ENCODE measurements around the gene C9orf152. TPM values are rescaled to one million over a fixed set of nuclear protein-coding genes. Genes with fewer than 3 reads are reported as not detected.

Gene C9orf152
- total RNA-seq, 2 experiments from 2014 or later, result not detected

- ChIA-PET CTCF (interaction anchor here (0.6 to 1.1 kb wide), 2 partner anchors 12 to 1700 kb away, joined by 3 read pairs; no protein-coding TSS in a partner anchor), POLR2A (interaction anchor here (0.6 kb wide), 1 partner anchor 543 kb away, joined by 3 read pairs; no protein-coding TSS in a partner anchor)
- Mint-ChIP-seq H3K27ac (no peak overlapping the region), H3K4me1 (peaks cover 8% of the 10 kb centered on the region), H3K27me3 (peaks cover 3% of the 10 kb centered on the region), H3K36me3 (ENCODE audit: low read depth) (no peaks in the 10 kb centered on the region), H3K4me3 (no peak overlapping the region), H3K9me3 (no peaks in the 10 kb centered on the region)
- no peak for DNase-seq
Measured at GRCh38 chr9:110186254-110186653, 21.7 kb downstream of the C9orf152 start.

DNA sequence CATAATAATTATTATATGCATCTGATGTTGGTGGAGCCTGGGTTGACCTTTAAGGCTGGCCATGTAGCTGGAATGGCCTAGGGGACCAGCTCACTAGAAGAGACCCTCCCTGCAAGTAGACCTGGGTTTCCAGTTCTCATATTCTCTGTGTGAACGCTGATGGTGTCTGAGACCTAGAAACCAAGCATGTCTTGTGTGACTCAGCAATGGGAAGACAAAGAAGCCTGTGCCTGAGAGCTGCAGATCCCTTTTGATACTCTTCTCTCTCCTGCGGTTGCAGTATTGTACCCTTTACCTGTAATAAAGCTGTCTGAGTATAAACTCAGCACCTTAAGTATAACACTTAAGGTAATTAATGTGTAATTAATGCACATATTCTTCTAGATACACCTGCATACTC, 22.2 kb downstream of the C9orf152 start:
- Mint-ChIP-seq H3K4me1 (peaks cover 11% of the 10 kb centered on the region), H3K27me3 (peaks cover 3% of the 10 kb centered on the region), H3K27ac (no peak overlapping the region), H3K4me3 (no peak overlapping the region), H3K36me3 (ENCODE audit: low read depth) (peaks cover 3% of the 10 kb centered on the region), H3K9me3 (peaks cover 4% of the 10 kb centered on the region)
- no peak for DNase-seq
- ChIA-PET CTCF (interaction anchor here (1.1 kb wide), 1 partner anchor 12 kb away, joined by 3 read pairs; no protein-coding TSS in a partner anchor), POLR2A (interaction anchor here (0.6 kb wide), 1 partner anchor 542 kb away, joined by 3 read pairs; no protein-coding TSS in a partner anchor)

DNA sequence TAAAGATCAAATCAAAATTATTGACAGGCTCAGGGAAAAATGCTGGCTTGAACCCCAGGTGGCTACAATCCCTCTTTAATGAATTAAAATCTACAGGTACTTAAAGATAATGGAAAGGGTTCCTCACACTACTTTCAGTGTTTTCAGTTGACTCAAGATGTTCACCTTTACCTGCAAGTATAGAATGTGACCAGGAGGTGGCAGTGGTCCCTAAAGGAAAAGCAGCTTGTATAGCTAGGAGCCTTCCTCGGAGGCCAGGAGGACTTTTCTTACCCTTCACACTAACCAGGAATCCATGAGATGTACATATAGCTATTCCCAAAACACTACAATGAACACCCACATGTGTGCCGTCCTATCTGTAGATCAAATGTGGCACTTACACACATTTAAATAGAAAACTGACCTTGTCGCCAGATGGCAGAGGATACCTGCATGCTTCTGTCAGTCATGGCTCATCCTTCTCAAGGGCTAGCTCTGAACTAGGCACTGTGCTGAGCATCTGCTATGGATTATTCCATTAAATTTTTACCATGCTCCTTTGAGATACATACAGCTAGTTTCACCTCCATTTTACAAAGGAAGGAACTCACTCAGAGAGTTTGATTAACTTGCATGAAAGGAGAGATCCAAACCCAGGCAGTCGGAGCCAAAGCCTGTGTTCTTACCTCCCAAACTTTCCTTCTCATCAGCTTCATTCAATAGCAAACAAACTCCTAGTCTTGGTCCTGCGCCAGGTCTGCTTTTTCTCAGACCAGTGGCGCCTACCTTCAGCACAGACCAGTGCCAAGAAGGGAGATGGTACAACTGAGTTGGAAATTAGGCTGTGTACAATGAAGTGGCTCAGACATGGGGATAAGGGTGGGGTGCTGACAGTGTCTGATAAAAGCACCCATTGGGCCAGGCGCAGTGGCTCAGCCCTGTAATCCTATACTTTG, 24.5 kb downstream of the C9orf152 start:
- DNase-seq, result peak; percentile 75
- H3K27me3 Mint-ChIP-seq, result peaks cover 3% of the 10 kb centered on the region
- H3K4me1 Mint-ChIP-seq, result peaks cover 9% of the 10 kb centered on the region
- H3K36me3 Mint-ChIP-seq (ENCODE audit: low read depth), result peaks cover 6% of the 10 kb centered on the region
- H3K4me3 Mint-ChIP-seq, result no peak overlapping the region
- no peak overlapping the region for H3K27ac Mint-ChIP-seq
- ChIA-PET CTCF (interaction anchor here (0.7 to 2.1 kb wide), 6 partner anchors 11 to 74 kb away, joined by 3 to 8 read pairs (median 4); no protein-coding TSS in a partner anchor), POLR2A (no interaction called here)
- H3K9me3 Mint-ChIP-seq, result peaks cover 13% of the 10 kb centered on the region

DNA sequence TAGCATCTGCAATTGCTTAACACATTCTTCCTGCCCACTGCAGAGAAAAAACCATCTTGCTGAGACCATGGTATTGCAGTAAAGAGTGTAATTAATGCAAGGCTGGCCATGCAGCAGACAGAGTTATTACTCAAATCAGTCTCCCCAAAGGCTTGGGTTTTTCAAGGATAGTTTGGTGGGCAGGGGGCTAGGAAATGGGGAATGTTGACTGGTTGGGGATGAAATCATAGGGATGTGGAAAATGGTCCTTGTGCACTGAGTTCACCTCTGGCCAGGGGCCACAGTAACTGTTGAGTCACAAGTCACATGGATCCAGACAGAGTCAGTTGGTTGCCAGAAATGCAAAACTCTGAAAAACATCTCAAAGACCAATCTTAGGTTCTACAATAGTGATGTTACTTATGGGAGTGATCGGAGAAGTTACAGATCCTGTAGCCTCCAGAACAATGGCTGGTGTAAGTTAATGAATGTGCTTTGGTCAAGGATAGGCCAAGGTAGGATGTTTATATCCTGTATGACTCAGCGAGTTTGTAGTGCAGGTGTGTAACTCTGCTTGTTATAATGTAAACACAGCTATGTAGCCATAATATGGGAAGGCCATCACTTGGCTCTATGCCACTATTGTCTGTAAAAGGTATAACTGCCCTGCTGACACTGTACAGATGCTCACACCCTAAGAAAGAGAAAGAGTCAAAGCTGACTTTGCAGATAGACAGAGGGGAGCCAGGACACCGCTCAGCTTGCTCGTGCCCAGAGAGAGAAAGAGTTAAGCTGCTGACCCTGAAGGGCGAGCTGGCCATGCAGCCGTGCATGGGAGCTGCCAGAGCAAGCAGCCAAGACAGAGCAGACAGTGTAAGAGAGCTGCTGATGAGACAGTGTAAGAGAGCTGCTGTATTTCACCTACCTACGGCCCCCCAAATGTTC, 27.2 kb downstream of the C9orf152 start:
- POLR2A ChIA-PET, result no interaction called here
- CTCF ChIA-PET, result interaction anchor here (0.7 to 1.7 kb wide), 2 partner anchors 23 to 34 kb away, joined by 3 to 7 read pairs; no protein-coding TSS in a partner anchor
- H3K4me1 Mint-ChIP-seq, result peaks cover 9% of the 10 kb centered on the region

GRCh38 chr9:110179734-110180133, 28.2 kb downstream of the C9orf152 start:
- Mint-ChIP-seq H3K9me3 (peaks cover 13% of the 10 kb centered on the region), H3K4me1 (peaks cover 9% of the 10 kb centered on the region), H3K36me3 (ENCODE audit: low read depth) (peaks cover 6% of the 10 kb centered on the region), H3K4me3 (no peak overlapping the region), H3K27me3 (no peaks in the 10 kb centered on the region), H3K27ac (no peak overlapping the region)
- DNase-seq, result no peak
- CTCF ChIA-PET, result interaction anchor here (1.7 kb wide), 1 partner anchor 22 kb away, joined by 7 read pairs; no protein-coding TSS in a partner anchor
- POLR2A ChIA-PET, result no interaction called here

More for the DNA sequence above, 27.2 kb downstream of the C9orf152 start:
- Mint-ChIP-seq H3K4me3 (no peak overlapping the region), H3K36me3 (ENCODE audit: low read depth) (peaks cover 6% of the 10 kb centered on the region), H3K9me3 (peaks cover 13% of the 10 kb centered on the region), H3K27ac (no peak overlapping the region), H3K27me3 (no peaks in the 10 kb centered on the region)
- no peak for DNase-seq

GRCh38 chr9:110178281-110178680, 29.7 kb downstream of the C9orf152 start:
- H3K27me3 Mint-ChIP-seq, result no peaks in the 10 kb centered on the region
- no peak for DNase-seq
- no peak overlapping the region for H3K4me3 Mint-ChIP-seq
- peaks cover 13% of the 10 kb centered on the region for H3K9me3 Mint-ChIP-seq
- CTCF ChIA-PET, result no interaction called here
- POLR2A ChIA-PET, result interaction anchor here (0.6 kb wide), 1 partner anchor 116 kb away, joined by 3 read pairs; no protein-coding TSS in a partner anchor
- peaks cover 13% of the 10 kb centered on the region for H3K4me1 Mint-ChIP-seq
- H3K36me3 Mint-ChIP-seq (ENCODE audit: low read depth), result peaks cover 9% of the 10 kb centered on the region
- H3K27ac Mint-ChIP-seq, result no peak overlapping the region

- Mint-ChIP-seq H3K4me1 (peaks cover 25% of the 10 kb centered on the region), H3K36me3 (ENCODE audit: low read depth) (peaks cover 25% of the 10 kb centered on the region), H3K4me3 (no peak overlapping the region), H3K9me3 (peaks cover 6% of the 10 kb centered on the region), H3K27ac (no peak overlapping the region), H3K27me3 (no peaks in the 10 kb centered on the region)
- ChIA-PET CTCF (no interaction called here), POLR2A (no interaction called here)
- no peak for DNase-seq
Measured at GRCh38 chr9:110175275-110175968, 32.5 kb downstream of the C9orf152 start.

DNA sequence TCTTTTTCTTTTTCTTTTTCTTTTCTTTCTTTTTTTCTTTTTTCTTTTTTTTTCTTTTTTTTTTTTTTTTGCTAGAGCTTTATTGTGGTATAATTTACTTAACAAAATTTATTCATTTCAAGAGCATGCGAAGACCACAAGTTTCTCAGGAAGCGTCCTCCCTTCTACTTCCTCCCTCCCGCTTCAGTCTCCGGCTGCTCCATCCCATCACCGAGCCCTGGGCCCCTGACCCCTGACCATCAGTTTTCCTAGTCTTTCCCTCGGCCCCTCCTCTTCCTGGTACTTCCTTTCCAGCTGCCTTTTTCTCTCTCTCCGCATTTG, 34.7 kb downstream of the C9orf152 start:
- Mint-ChIP-seq H3K27ac (peak overlapping the region; percentile 73), H3K27me3 (no peaks in the 10 kb centered on the region)
- POLR2A ChIA-PET, result interaction anchor here (2.0 kb wide), 1 partner anchor 25 kb away, joined by 4 read pairs; no protein-coding TSS in a partner anchor

DNA sequence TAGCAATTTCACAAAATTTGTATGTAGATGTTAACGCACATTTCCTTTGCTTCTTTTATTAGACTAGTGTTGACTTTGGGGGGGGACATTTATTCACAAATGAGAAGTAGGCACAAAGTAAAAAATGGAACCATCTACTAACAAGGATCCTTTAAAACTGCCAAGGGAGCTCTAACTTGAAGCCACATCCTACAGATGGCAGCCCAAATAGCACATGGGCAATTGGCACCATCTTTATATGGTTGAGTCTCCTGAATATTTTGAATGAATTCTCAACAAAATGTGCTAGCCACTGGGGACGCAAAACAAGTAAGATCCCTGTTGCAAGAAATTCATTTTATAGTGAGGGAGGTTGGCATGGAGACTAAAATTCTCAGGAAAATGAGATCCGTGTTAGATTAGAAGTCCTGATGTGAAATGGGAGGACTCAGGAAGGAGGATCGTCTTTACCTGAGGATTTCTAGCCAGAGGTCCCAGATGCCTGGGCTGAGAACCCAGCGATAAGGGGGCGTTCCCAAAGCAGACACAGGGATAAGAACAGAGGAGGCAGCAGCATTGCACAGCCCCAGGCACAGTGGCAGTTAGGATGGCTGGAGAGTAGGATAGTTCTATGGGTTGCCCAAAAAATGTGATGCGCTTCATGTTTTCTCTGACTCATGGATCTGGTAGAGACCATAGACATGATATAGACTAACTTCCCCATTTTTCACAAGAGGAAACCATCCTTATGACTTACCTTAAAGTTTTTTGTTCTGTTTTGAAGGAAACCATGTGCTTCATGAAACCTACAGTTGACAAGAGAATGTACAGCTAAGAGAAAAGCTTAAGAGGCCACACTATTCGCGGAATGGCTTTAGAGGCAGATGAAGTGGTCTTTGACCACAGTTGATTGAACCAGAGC, 37.4 kb downstream of the C9orf152 start:
- Mint-ChIP-seq H3K4me3 (no peak overlapping the region), H3K4me1 (peaks cover 42% of the 10 kb centered on the region), H3K9me3 (no peaks in the 10 kb centered on the region), H3K36me3 (ENCODE audit: low read depth) (peaks cover 68% of the 10 kb centered on the region), H3K27me3 (no peaks in the 10 kb centered on the region), H3K27ac (no peak overlapping the region)
- no peak for DNase-seq
- POLR2A ChIA-PET, result no interaction called here
- CTCF ChIA-PET, result no interaction called here

More for the DNA sequence above, 34.7 kb downstream of the C9orf152 start:
- DNase-seq, result no peak
- H3K9me3 Mint-ChIP-seq, result no peaks in the 10 kb centered on the region
- CTCF ChIA-PET, result no interaction called here
- peaks cover 45% of the 10 kb centered on the region for H3K36me3 Mint-ChIP-seq (ENCODE audit: low read depth)
- H3K4me3 Mint-ChIP-seq, result peak overlapping the region; percentile 21
- peaks cover 29% of the 10 kb centered on the region for H3K4me1 Mint-ChIP-seq

GRCh38 chr9:110168486-110168885, 39.5 kb downstream of the C9orf152 start:
- POLR2A ChIA-PET, result no interaction called here

GRCh38 chr9:110161940-110162339, 46.0 kb downstream of the C9orf152 start:
- Mint-ChIP-seq H3K4me3 (peak overlapping the region; percentile 46), H3K4me1 (peaks cover 76% of the 10 kb centered on the region), H3K9me3 (peaks cover 9% of the 10 kb centered on the region), H3K36me3 (ENCODE audit: low read depth) (peaks cover 81% of the 10 kb centered on the region), H3K27ac (peak overlapping the region; percentile 86), H3K27me3 (no peaks in the 10 kb centered on the region)
- DNase-seq, result peak; percentile 22
- ChIA-PET CTCF (no interaction called here), POLR2A (no interaction called here)

More at GRCh38 chr9:110168486-110168885, 39.5 kb downstream of the C9orf152 start:
- H3K4me1 Mint-ChIP-seq, result peaks cover 49% of the 10 kb centered on the region
- H3K9me3 Mint-ChIP-seq, result no peaks in the 10 kb centered on the region
- H3K36me3 Mint-ChIP-seq (ENCODE audit: low read depth), result peaks cover 79% of the 10 kb centered on the region
- H3K27me3 Mint-ChIP-seq, result no peaks in the 10 kb centered on the region
- CTCF ChIA-PET, result no interaction called here
- H3K27ac Mint-ChIP-seq, result no peak overlapping the region
- H3K4me3 Mint-ChIP-seq, result no peak overlapping the region
- no peak for DNase-seq

Data from activated CD4-positive, alpha-beta T cell treated with anti-CD3 and anti-CD28 coated beads, Interleukin-2, amount 10 ng/mL, durations not matched to agents 7 days and 5 days (primary cell).